ENCODE results near the gene B9D1. TPM values are rescaled to one million over a fixed set of nuclear protein-coding genes. Genes with fewer than 3 reads are reported as not detected.

Gene B9D1
- total RNA-seq, 1 donor from 2014 or later, result 19.0 TPM

DNA sequence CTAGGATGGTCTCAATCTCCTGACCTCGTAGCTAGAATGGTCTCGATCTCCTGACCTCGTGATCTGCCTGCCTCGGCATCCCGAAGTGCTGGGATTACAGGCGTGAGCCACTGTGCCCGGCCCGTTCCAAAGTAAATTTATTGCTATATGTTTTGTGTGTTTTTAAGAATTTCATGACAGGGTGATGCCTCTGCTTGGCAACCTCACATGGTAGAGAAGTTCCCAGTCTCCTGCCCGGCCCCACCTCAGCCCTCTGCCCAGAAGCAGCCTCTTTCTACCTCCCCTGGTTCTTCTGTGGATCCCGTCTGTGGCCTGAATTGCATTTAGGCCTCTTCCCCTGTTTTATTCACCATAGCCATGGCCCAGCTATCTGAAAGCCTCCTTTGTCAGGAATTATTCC is 55.0 kb downstream of the B9D1 start:
- no peaks in the 10 kb centered on the region for H3K36me3 ChIP-seq (ENCODE audit: control insufficient read depth, insufficient read depth, low read length)
- no peak overlapping the region for H3K4me3 ChIP-seq (ENCODE audit: low read depth, low read length)
- DNase-seq (ENCODE audit: low read depth), result no peak
- no peaks in the 10 kb centered on the region for H3K27me3 ChIP-seq (ENCODE audit: control insufficient read depth, insufficient read depth, low read length)
- TF ChIP-seq, protein P1, sequence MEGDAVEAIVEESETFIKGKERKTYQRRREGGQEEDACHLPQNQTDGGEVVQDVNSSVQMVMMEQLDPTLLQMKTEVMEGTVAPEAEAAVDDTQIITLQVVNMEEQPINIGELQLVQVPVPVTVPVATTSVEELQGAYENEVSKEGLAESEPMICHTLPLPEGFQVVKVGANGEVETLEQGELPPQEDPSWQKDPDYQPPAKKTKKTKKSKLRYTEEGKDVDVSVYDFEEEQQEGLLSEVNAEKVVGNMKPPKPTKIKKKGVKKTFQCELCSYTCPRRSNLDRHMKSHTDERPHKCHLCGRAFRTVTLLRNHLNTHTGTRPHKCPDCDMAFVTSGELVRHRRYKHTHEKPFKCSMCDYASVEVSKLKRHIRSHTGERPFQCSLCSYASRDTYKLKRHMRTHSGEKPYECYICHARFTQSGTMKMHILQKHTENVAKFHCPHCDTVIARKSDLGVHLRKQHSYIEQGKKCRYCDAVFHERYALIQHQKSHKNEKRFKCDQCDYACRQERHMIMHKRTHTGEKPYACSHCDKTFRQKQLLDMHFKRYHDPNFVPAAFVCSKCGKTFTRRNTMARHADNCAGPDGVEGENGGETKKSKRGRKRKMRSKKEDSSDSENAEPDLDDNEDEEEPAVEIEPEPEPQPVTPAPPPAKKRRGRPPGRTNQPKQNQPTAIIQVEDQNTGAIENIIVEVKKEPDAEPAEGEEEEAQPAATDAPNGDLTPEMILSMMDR (IDR thresholded peaks at IDR 0.05; ENCODE audit: insufficient read depth, low read length, poor library complexity, severe bottlenecking), result no peak

DNA sequence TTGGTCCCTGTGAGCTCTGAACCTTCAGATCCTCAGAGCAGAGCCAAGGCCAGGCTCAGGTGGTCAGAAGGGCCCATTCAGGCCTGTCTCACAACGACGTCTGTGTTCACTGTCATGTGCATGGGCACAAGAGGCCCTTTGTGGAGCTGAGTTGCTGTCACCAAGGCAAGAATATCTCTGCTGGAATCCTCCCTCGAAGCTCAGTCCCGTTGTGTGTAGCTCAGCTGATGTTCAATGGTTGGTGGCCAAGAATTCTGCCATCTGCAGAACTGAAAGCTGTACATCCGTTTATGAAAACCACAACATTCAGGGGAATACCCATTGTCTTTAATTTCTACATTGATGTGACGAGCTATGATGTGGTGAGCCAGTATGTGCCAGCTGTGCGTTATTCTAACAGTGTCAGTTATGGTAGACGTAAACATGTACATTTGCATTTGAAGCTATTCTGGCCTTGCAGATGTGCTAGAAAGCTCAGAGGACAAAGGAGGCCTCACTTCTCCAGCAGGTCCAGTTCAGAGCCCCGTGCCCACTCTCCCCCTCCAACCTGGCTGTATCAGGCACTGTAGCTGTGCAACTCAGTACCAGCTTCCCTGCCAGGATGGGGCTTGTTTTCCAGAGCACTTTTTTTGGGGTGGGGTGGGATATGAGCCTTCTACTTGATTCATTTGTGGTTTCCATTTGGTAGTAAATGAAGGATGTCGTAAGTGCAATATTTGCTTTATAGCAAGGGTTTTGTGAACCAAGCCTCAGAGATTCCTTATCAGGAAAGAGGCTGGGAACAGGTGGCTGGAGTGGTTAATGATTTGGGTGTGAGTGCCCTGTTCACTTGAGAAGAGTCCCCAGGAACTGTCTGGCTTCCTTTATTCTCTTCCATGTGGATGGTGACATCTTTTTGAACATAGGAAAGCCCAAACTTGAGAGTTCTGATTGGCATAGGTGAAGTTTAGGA is 56.1 kb downstream of the B9D1 start:
- Histone ChIP-seq H3K27me3 (ENCODE audit: control insufficient read depth, insufficient read depth, low read length) (no peaks in the 10 kb centered on the region), H3K4me3 (ENCODE audit: low read depth, low read length) (no peak overlapping the region), H3K36me3 (ENCODE audit: control insufficient read depth, insufficient read depth, low read length) (no peaks in the 10 kb centered on the region)
- DNase-seq (ENCODE audit: low read depth), result no peak
- TF ChIP-seq, protein P1 (IDR thresholded peaks at IDR 0.05; ENCODE audit: insufficient read depth, low read length, poor library complexity, severe bottlenecking), result no peak

DNA sequence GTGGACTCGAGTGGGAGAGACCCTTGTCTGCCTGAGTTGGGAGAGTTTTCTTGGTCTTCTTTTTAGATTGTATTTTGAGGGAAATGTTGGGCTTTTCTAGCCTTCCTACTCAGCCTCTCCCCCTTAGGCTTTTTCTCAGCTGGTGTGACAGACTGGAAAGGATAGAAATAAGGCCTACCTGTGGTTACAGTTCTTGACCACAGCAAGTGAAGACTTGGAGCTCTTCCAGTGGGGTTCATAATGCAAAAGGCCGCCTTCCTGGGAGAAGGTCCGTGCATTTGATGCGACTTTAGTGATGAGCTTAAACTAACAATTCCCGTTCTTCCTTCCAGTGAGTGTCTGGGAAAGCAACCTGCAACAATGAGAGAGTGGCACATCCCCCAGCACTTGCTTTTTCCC is 56.8 kb downstream of the B9D1 start:
- TF ChIP-seq, protein P1 (IDR thresholded peaks at IDR 0.05; ENCODE audit: insufficient read depth, low read length, poor library complexity, severe bottlenecking), result no peak
- no peaks in the 10 kb centered on the region for H3K36me3 ChIP-seq (ENCODE audit: control insufficient read depth, insufficient read depth, low read length)
- DNase-seq (ENCODE audit: low read depth), result no peak
- H3K4me3 ChIP-seq (ENCODE audit: low read depth, low read length), result no peak overlapping the region
- H3K27me3 ChIP-seq (ENCODE audit: control insufficient read depth, insufficient read depth, low read length), result no peaks in the 10 kb centered on the region

DNA sequence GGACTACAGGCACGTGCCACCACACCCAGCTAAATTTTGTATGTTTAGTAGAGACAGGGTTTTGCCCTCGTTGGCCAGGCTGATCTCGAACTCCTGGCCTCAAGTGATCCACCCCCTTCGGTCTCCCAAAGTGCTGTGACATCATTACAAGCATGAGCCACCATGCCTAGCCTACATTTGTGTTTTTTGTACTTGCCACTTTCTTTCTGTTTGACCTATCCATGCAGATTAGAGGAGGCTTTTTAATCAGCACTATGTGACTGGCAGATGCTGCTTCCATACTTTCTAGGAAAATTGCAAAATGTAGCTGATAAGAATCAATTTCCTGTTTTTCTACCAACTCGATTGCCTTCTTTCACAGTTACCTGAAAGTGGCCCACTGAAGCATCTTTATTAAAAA is 57.3 kb downstream of the B9D1 start:
- Histone ChIP-seq H3K4me3 (ENCODE audit: low read depth, low read length) (no peak overlapping the region), H3K27me3 (ENCODE audit: control insufficient read depth, insufficient read depth, low read length) (no peaks in the 10 kb centered on the region), H3K36me3 (ENCODE audit: control insufficient read depth, insufficient read depth, low read length) (no peaks in the 10 kb centered on the region)
- DNase-seq (ENCODE audit: low read depth), result no peak
- TF ChIP-seq, protein P1 (IDR thresholded peaks at IDR 0.05; ENCODE audit: insufficient read depth, low read length, poor library complexity, severe bottlenecking), result no peak

DNA sequence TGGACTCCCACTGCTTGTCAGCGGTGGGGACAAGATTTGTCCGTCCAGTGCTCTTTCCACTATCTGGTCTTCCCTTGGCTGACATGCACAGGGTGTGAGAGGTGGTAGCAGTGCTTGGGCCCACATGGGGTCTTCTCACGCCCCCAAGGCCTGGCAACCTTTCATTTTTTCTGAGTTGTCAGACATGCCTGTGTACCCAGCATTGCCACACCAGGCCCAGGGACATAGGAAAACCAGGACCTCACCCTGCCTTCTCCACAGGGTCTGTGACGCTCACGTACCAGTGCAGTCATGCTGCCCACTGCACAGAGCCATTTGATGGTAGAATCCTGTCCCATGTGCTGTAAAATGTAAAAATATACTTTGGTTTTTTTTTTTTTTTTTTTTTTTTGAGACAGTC is 57.8 kb downstream of the B9D1 start:
- no peaks in the 10 kb centered on the region for H3K36me3 ChIP-seq (ENCODE audit: control insufficient read depth, insufficient read depth, low read length)
- DNase-seq (ENCODE audit: low read depth), result no peak
- TF ChIP-seq, protein P1 (IDR thresholded peaks at IDR 0.05; ENCODE audit: insufficient read depth, low read length, poor library complexity, severe bottlenecking), result no peak
- no peaks in the 10 kb centered on the region for H3K27me3 ChIP-seq (ENCODE audit: control insufficient read depth, insufficient read depth, low read length)
- H3K4me3 ChIP-seq (ENCODE audit: low read depth, low read length), result no peak overlapping the region

All from kidney epithelial cell (primary cell).